K562 (cell line): Measurements from ENCODE around the gene ALOX12B. TPM values are rescaled to one million over a fixed set of nuclear protein-coding genes. Genes with fewer than 3 reads are reported as not detected.

Experiments used
- BCLAF1 ChIP-seq, 2 experiments: fragments of 450-650 bp in 1 of 2; IDR thresholded peaks; 2 replicates each; pipeline ENCODE4 v1.6.1; 2011 to 2017; ENCODE audit warnings: low read depth in 2 of 2, antibody characterized with exemption in 1 of 2, borderline replicate concordance in 1 of 2, low read length in 1 of 2, mild to moderate bottlenecking in 1 of 2, mixed read lengths in 1 of 2; ENCODE audit not compliant: control insufficient read depth in 1 of 2
- CBFB ChIP-seq: sonication (generic); formaldehyde crosslinking; IDR thresholded peaks from 2 replicates; pipeline ENCODE4 v1.4.0; 2020; ENCODE audit warnings: mild to moderate bottlenecking, missing genetic modification reagents
- CHD4 ChIP-seq: fragments of 200-600 bp; sonication (generic); IDR thresholded peaks from 3 replicates; pipeline ENCODE4 v1.6.1; 2012; ENCODE audit warnings: low read depth, mild to moderate bottlenecking, mixed read lengths, low read length, inconsistent platforms; ENCODE audit not compliant: insufficient read depth, insufficient replicate concordance, poor library complexity, severe bottlenecking
- FOXJ3 ChIP-seq: sonication (generic); formaldehyde crosslinking; IDR thresholded peaks from 2 replicates; pipeline ENCODE4 v1.4.0; 2020; ENCODE audit warnings: mild to moderate bottlenecking, missing genetic modification reagents
- GTF2F1 ChIP-seq: IDR thresholded peaks from 2 replicates; pipeline ENCODE4 v1.6.1; 2011; ENCODE audit warnings: low read depth, low read length, improper control_type of control experiment
- HDAC2 ChIP-seq: fragments of 450-650 bp; IDR thresholded peaks from 2 replicates; pipeline ENCODE4 v1.6.1; 2016; ENCODE audit warnings: mild to moderate bottlenecking
- HMGXB4 ChIP-seq: sonication (generic); formaldehyde crosslinking; IDR thresholded peaks from 2 replicates; pipeline ENCODE4 v1.8.1; 2023; ENCODE audit warnings: mild to moderate bottlenecking, missing genetic modification reagents
- HNRNPH1 ChIP-seq: fragments of 200-400 bp; formaldehyde crosslinking; optimal IDR thresholded peaks from 2 replicates; pipeline ENCODE3; 2017; ENCODE audit warnings: low read depth, mild to moderate bottlenecking, low read length, moderate library complexity
- HNRNPK ChIP-seq: fragments of 200-400 bp; formaldehyde crosslinking; IDR thresholded peaks from one replicate; pipeline ENCODE4 v1.6.1; 2018; ENCODE audit warnings: mild to moderate bottlenecking, low read depth, low read length; ENCODE audit not compliant: poor library complexity, severe bottlenecking
- KDM1A ChIP-seq, 2 experiments: fragments of 450-650 bp; IDR thresholded peaks; 2 replicates each; pipeline ENCODE4 v1.6.1; 2016; ENCODE audit warnings: mild to moderate bottlenecking in 2 of 2
- MCM3 ChIP-seq: fragments of 450-650 bp; IDR thresholded peaks from 2 replicates; pipeline ENCODE4 v1.6.1; 2016
- PRPF4 ChIP-seq: fragments of 200-400 bp; formaldehyde crosslinking; IDR thresholded peaks from one replicate; pipeline ENCODE4 v1.6.1; 2017; ENCODE audit warnings: low read length, low read depth, mild to moderate bottlenecking; ENCODE audit not compliant: insufficient read depth, poor library complexity, severe bottlenecking
- SOX6 ChIP-seq: fragments of 450-650 bp; IDR thresholded peaks from 2 replicates; pipeline ENCODE4 v1.6.1; 2014; ENCODE audit warnings: mild to moderate bottlenecking
- THAP7 ChIP-seq: fragments of 250-450 bp; sonication (Bioruptor Pico); IDR thresholded peaks from 2 replicates; pipeline ENCODE4 v1.5.0; 2021
- ZHX1 ChIP-seq: fragments of 150-350 bp; conservative IDR thresholded peaks from 2 replicates; pipeline ENCODE4 v1.6.1; 2014; ENCODE audit warnings: low read length
- ZKSCAN3 ChIP-seq: fragments of 250-450 bp; sonication (Bioruptor Pico); IDR thresholded peaks from 2 replicates; pipeline ENCODE4 v1.4.0; 2020
- ZNF175 ChIP-seq: fragments of 200-800 bp; sonication (Bioruptor generic); IDR thresholded peaks from 2 replicates; pipeline ENCODE4 v1.6.1; 2016; ENCODE audit warnings: low read depth, mild to moderate bottlenecking, missing genetic modification characterization, missing compliant biosample characterization
- ZNF217 ChIP-seq: sonication (generic); formaldehyde crosslinking; IDR thresholded peaks from 2 replicates; pipeline ENCODE4 v1.8.0; 2022; ENCODE audit warnings: mild to moderate bottlenecking, missing genetic modification reagents
- ZNF24 ChIP-seq: fragments of 450-650 bp; IDR thresholded peaks from 2 replicates; pipeline ENCODE4 v1.6.1; 2016
- ZNF263 ChIP-seq: sonication (generic); formaldehyde crosslinking; IDR thresholded peaks from 2 replicates; pipeline ENCODE4 v1.8.0; 2022; ENCODE audit warnings: mild to moderate bottlenecking, missing genetic modification reagents, borderline replicate concordance
- polyA plus RNA-seq, 8 experiments: library from polyadenylated mRNA; depleted of rRNA in 4 of 8; stranded (reverse) in 5 of 8; unstranded in 3 of 8; fragments of >200 nt; fragmentation: Nextera tagmentation in 2 of 8; fragmentation: Illumina TruSeq in 1 of 8; extraction: Ambion mirVana in 2 of 8; extraction: Trizol in 1 of 8; gene quantifications; 2 replicates each; pipeline versions ENCODE4 v1.2.1 to v1.2.3, GENCODE V29; 2011 to 2014; ENCODE audit warnings: inconsistent platforms in 1 of 8, missing spikeins in 1 of 8
- total RNA-seq, 7 experiments: library from RNA; depleted of rRNA in 6 of 7; stranded (reverse); fragments of >200 nt in 6 of 7; fragmentation: Illumina TruSeq in 2 of 7; extraction: Trizol in 2 of 7; gene quantifications; 2 replicates each; pipeline versions ENCODE4 v1.2.1 to v1.2.3, GENCODE V29; 2011 to 2021; ENCODE audit warnings: low replicate concordance in 1 of 7

Gene ALOX12B
- total and polyA plus RNA-seq, 9 of the 15 experiments (the other 6 are each of a cell fraction or from before 2014, with no cell fraction given) = not detected

- TF ChIP-seq BCLAF1 (IDR thresholded peaks at IDR 0.05; ENCODE audit: borderline replicate concordance in 1 of 2, control insufficient read depth in 1 of 2, low read depth in 2 of 2, low read length in 1 of 2) (no peak), ZNF24 (peak; percentile 93), HDAC2 (no peak), MCM3 (no peak), GTF2F1 (no peak), CHD4 (no peak), THAP7 (CRISPR knock-in tag) (no peak), PRPF4 (no peak), ZNF263 (CRISPR knock-in tag) (no peak), SOX6 (no peak), FOXJ3 (CRISPR knock-in tag) (no peak), ZNF175 (CRISPR knock-in tag) (no peak), HNRNPH1 (no peak), HNRNPK (no peak), HMGXB4 (CRISPR knock-in tag) (no peak), KDM1A (IDR thresholded peaks at IDR 0.05) (no peak), ZNF217 (no peak), ZKSCAN3 (CRISPR knock-in tag) (no peak), CBFB (CRISPR knock-in tag) (no peak), ZHX1 (no peak)
Observed at GRCh38 chr17:8057691-8058114, 29.8 kb downstream of the ALOX12B start (continued).
